HG03457 (cell line): ENCODE data around the gene COX4I2.
A peak's percentile ranks its signal among the peaks of the same experiment; 100 is the strongest.
"Not testable (repeated sequence)": the region's sequence is repeated elsewhere in the genome, so short reads cannot be mapped to it uniquely, and the experiment has no call there.

Source experiments
- ATAC-seq: cut with Tn5 transposase; IDR thresholded peaks from one replicate; pipeline ENCODE4 v1.9.1; 2021; ENCODE audit warnings: moderate number of reproducible peaks; ENCODE audit not compliant: unreplicated experiment

COX4I2 gene

GRCh38 chr20:31653561-31653960, 15.8 kb downstream of the COX4I2 start:
- no peak for ATAC-seq

GRCh38 chr20:31654534-31654933, 16.8 kb downstream of the COX4I2 start:
- no peak for ATAC-seq

GRCh38 chr20:31661625-31662371, 24.1 kb downstream of the COX4I2 start:
- no peak for ATAC-seq

GRCh38 chr20:31662372-31662854, 24.7 kb downstream of the COX4I2 start:
- ATAC-seq, result no peak

GRCh38 chr20:31663524-31663837, 25.8 kb downstream of the COX4I2 start:
- ATAC-seq, result no peak

- ATAC-seq, result no peak
Observed at GRCh38 chr20:31663838-31664695, 26.4 kb downstream of the COX4I2 start.

GRCh38 chr20:31664696-31665354, 27.1 kb downstream of the COX4I2 start:
- no peak for ATAC-seq

- ATAC-seq, result no peak
Observed at GRCh38 chr20:31665753-31666152, 28.0 kb downstream of the COX4I2 start.

- no peak for ATAC-seq
Observed at GRCh38 chr20:31666258-31667042, 28.7 kb downstream of the COX4I2 start.

- ATAC-seq, result no peak
Observed at GRCh38 chr20:31667315-31668285, 29.9 kb downstream of the COX4I2 start.

GRCh38 chr20:31668944-31669343, 31.2 kb downstream of the COX4I2 start:
- ATAC-seq, result not testable (repeated sequence)

- no peak for ATAC-seq
Observed at GRCh38 chr20:31669876-31670275, 32.2 kb downstream of the COX4I2 start.

GRCh38 chr20:31670371-31671228, 32.9 kb downstream of the COX4I2 start:
- no peak for ATAC-seq

GRCh38 chr20:31671324-31671723, 33.6 kb downstream of the COX4I2 start:
- no peak for ATAC-seq

GRCh38 chr20:31673435-31673834, 35.7 kb downstream of the COX4I2 start:
- no peak for ATAC-seq

- no peak for ATAC-seq
Observed at GRCh38 chr20:31673943-31674463, 36.3 kb downstream of the COX4I2 start.

- ATAC-seq, result peak; percentile 62
Observed at GRCh38 chr20:31674895-31675827, 37.4 kb downstream of the COX4I2 start.
